Measurements from ENCODE around the gene NPAS2. TPM values are rescaled to one million over a fixed set of nuclear protein-coding genes. Genes with fewer than 3 reads are reported as not detected.

The NPAS2 gene
- total RNA-seq, 3 donors from 2014 or later (not counting 1 experiment from before 2014, with no cell fraction given), result not detected

- 82% methylated on average over 5 of the region's 5 CpGs for WGBS (ENCODE audit: insufficient coverage)
- H3K27ac Mint-ChIP-seq, result no peak overlapping the region
- peaks cover 35 to 48% of the 10 kb centered on the region in 2 donors for H3K27me3 Mint-ChIP-seq (ENCODE audit: low read depth in 2 of 2)
Observed at GRCh38 chr2:100824842-100825241, 4.9 kb downstream of the NPAS2 start.

GRCh38 chr2:100826494-100826893, 6.6 kb downstream of the NPAS2 start:
- Mint-ChIP-seq H3K27me3 (ENCODE audit: low read depth in 2 of 2) (peaks cover 30 to 41% of the 10 kb centered on the region in 2 donors), H3K4me1 (no peaks in the 10 kb centered on the region), H3K27ac (no peak overlapping the region), H3K36me3 (no peaks in the 10 kb centered on the region), H3K9me3 (peaks cover 0 to 2% of the 10 kb centered on the region in 2 donors), H3K4me3 (no peak overlapping the region)
- Histone ChIP-seq H3K4me3 (ENCODE audit: low read length) (no peak overlapping the region), H3K36me3 (ENCODE audit: control insufficient read depth, insufficient read depth, low read length) (no peaks in the 10 kb centered on the region), H3K4me1 (ENCODE audit: control insufficient read depth, insufficient read depth, low read length) (no peaks in the 10 kb centered on the region), H3K27ac (ENCODE audit: low read length) (no peak overlapping the region), H3K27me3 (ENCODE audit: control insufficient read depth, insufficient read depth, low read length) (peaks cover 1% of the 10 kb centered on the region), H3K9me3 (ENCODE audit: control insufficient read depth, insufficient read depth, low read length) (no peaks in the 10 kb centered on the region)
- DNase-seq (no peak), ATAC-seq (no peak)
- TF ChIP-seq CTCF (IDR thresholded peaks at IDR 0.05), result no peak
- intact Hi-C loops (cut with micrococcal nuclease), result no loop called here
- WGBS (ENCODE audit: insufficient coverage), result no CpG with 5 or more reads among the region's 2 CpGs

More at GRCh38 chr2:100824842-100825241, 4.9 kb downstream of the NPAS2 start:
- intact Hi-C loops (cut with micrococcal nuclease), result no loop called here
- Histone ChIP-seq H3K4me1 (ENCODE audit: control insufficient read depth, insufficient read depth, low read length) (peaks cover 2% of the 10 kb centered on the region), H3K4me3 (ENCODE audit: low read length) (no peak overlapping the region), H3K36me3 (ENCODE audit: control insufficient read depth, insufficient read depth, low read length) (no peaks in the 10 kb centered on the region), H3K27ac (ENCODE audit: low read length) (no peak overlapping the region), H3K27me3 (ENCODE audit: control insufficient read depth, insufficient read depth, low read length) (peaks cover 7% of the 10 kb centered on the region), H3K9me3 (ENCODE audit: control insufficient read depth, insufficient read depth, low read length) (no peaks in the 10 kb centered on the region)
- no peaks in the 10 kb centered on the region for H3K36me3 Mint-ChIP-seq
- no peak overlapping the region for H3K4me3 Mint-ChIP-seq
- TF ChIP-seq CTCF (IDR thresholded peaks at IDR 0.05), result no peak
- DNase-seq, result no peak
- no peaks in the 10 kb centered on the region for H3K4me1 Mint-ChIP-seq
- ATAC-seq, result no peak
- peaks cover 0 to 2% of the 10 kb centered on the region in 2 donors for H3K9me3 Mint-ChIP-seq

- no peak overlapping the region for H3K27ac Mint-ChIP-seq
- WGBS (ENCODE audit: insufficient coverage), result 88% methylated on average over 8 of the region's 9 CpGs
- intact Hi-C loops (cut with micrococcal nuclease), result no loop called here
- Histone ChIP-seq H3K9me3 (ENCODE audit: control insufficient read depth, insufficient read depth, low read length) (no peaks in the 10 kb centered on the region), H3K4me1 (ENCODE audit: control insufficient read depth, insufficient read depth, low read length) (no peaks in the 10 kb centered on the region), H3K27me3 (ENCODE audit: control insufficient read depth, insufficient read depth, low read length) (no peaks in the 10 kb centered on the region), H3K36me3 (ENCODE audit: control insufficient read depth, insufficient read depth, low read length) (no peaks in the 10 kb centered on the region), H3K4me3 (ENCODE audit: low read length) (no peak overlapping the region), H3K27ac (ENCODE audit: low read length) (no peak overlapping the region)
- H3K36me3 Mint-ChIP-seq, result no peaks in the 10 kb centered on the region
- DNase-seq, result no peak
- no peak for ATAC-seq
- peaks cover 0 to 2% of the 10 kb centered on the region in 2 donors for H3K9me3 Mint-ChIP-seq
- H3K27me3 Mint-ChIP-seq (ENCODE audit: low read depth in 2 of 2), result peaks cover 13 to 31% of the 10 kb centered on the region in 2 donors
- H3K4me3 Mint-ChIP-seq, result no peak overlapping the region
- TF ChIP-seq CTCF (IDR thresholded peaks at IDR 0.05), result no peak
- no peaks in the 10 kb centered on the region for H3K4me1 Mint-ChIP-seq
Observed at GRCh38 chr2:100831158-100831750, 11.3 kb downstream of the NPAS2 start.

- no peak overlapping the region for H3K27ac Mint-ChIP-seq
- H3K9me3 Mint-ChIP-seq, result peaks cover 0 to 2% of the 10 kb centered on the region in 2 donors
- H3K4me3 Mint-ChIP-seq, result no peak overlapping the region
- H3K4me3 ChIP-seq (ENCODE audit: low read length), result no peak overlapping the region
- no peaks in the 10 kb centered on the region for H3K27me3 ChIP-seq (ENCODE audit: control insufficient read depth, insufficient read depth, low read length)
- peaks cover 18 to 31% of the 10 kb centered on the region in 2 donors for H3K27me3 Mint-ChIP-seq (ENCODE audit: low read depth in 2 of 2)
- no peaks in the 10 kb centered on the region for H3K36me3 ChIP-seq (ENCODE audit: control insufficient read depth, insufficient read depth, low read length)
- no peaks in the 10 kb centered on the region for H3K9me3 ChIP-seq (ENCODE audit: control insufficient read depth, insufficient read depth, low read length)
- ATAC-seq (no peak), DNase-seq (no peak)
- no peak for TF ChIP-seq CTCF (IDR thresholded peaks at IDR 0.05)
- no peaks in the 10 kb centered on the region for H3K36me3 Mint-ChIP-seq
- H3K4me1 ChIP-seq (ENCODE audit: control insufficient read depth, insufficient read depth, low read length), result no peaks in the 10 kb centered on the region
- H3K4me1 Mint-ChIP-seq, result no peaks in the 10 kb centered on the region
- intact Hi-C loops (cut with micrococcal nuclease), result no loop called here
- 96% methylated on average over 4 of the region's 4 CpGs for whole genome bisulfite sequencing (ENCODE audit: insufficient coverage)
- no peak overlapping the region for H3K27ac ChIP-seq (ENCODE audit: low read length)
Observed at GRCh38 chr2:100831831-100832230, 11.9 kb downstream of the NPAS2 start.

Measured in natural killer cell (primary cell).